Stimulated activated CD4-positive, alpha-beta T cell treated with anti-CD3 and anti-CD28 coated beads, TNF-alpha, amount 100 ng/mL, for 4 hours (primary cell): Measurements from ENCODE around the gene MTHFD2L.

ENCODE experiments used
- DNase-seq, 3 experiments: peaks; one replicate each; pipeline ENCODE4 v3.0.0-alpha.2; 2020; ENCODE audit warnings: low read depth in 3 of 3

Gene MTHFD2L

GRCh38 chr4:74252933-74253332 is 95.0 kb downstream of the MTHFD2L start:
- no peak for DNase-seq

- DNase-seq = no peak
Observed at GRCh38 chr4:74254386-74254785, 96.5 kb downstream of the MTHFD2L start.

- no peak for DNase-seq
Observed at GRCh38 chr4:74255096-74255495, 97.2 kb downstream of the MTHFD2L start.

GRCh38 chr4:74258963-74259362 is 101.0 kb downstream of the MTHFD2L start:
- DNase-seq = no peak

GRCh38 chr4:74260036-74260435 is 102.1 kb downstream of the MTHFD2L start:
- no peak for DNase-seq

- DNase-seq = no peak
Observed at GRCh38 chr4:74262522-74262921, 104.6 kb downstream of the MTHFD2L start.

- DNase-seq = no peak
Observed at GRCh38 chr4:74263551-74263950, 105.6 kb downstream of the MTHFD2L start.

GRCh38 chr4:74266081-74266480 is 108.2 kb downstream of the MTHFD2L start:
- DNase-seq = no peak

- DNase-seq = no peak
Observed at GRCh38 chr4:74267998-74268606, 110.2 kb downstream of the MTHFD2L start.

GRCh38 chr4:74268643-74269042 is 110.7 kb downstream of the MTHFD2L start:
- DNase-seq = no peak

- DNase-seq = no peak
Observed at GRCh38 chr4:74278490-74278889, 120.6 kb downstream of the MTHFD2L start.

- no peak for DNase-seq
Observed at GRCh38 chr4:74279716-74280115, 121.8 kb downstream of the MTHFD2L start.

- no peak for DNase-seq
Observed at GRCh38 chr4:74282926-74283325, 125.0 kb downstream of the MTHFD2L start.

- DNase-seq = no peak
Observed at GRCh38 chr4:74283614-74284013, 125.7 kb downstream of the MTHFD2L start.

GRCh38 chr4:74284053-74284452 is 126.1 kb downstream of the MTHFD2L start:
- DNase-seq = no peak

GRCh38 chr4:74287164-74287563 is 129.2 kb downstream of the MTHFD2L start:
- DNase-seq = no peak

- no peak for DNase-seq
Observed at GRCh38 chr4:74287791-74288190, 129.9 kb downstream of the MTHFD2L start.

GRCh38 chr4:74291471-74291870 is 133.6 kb downstream of the MTHFD2L start:
- no peak for DNase-seq

GRCh38 chr4:74292111-74292870 is 134.4 kb downstream of the MTHFD2L start:
- no peak for DNase-seq

GRCh38 chr4:74293558-74293957 is 135.6 kb downstream of the MTHFD2L start:
- no peak for DNase-seq

GRCh38 chr4:74294681-74295080 is 136.8 kb downstream of the MTHFD2L start:
- no peak for DNase-seq

GRCh38 chr4:74297539-74297938 is 139.6 kb downstream of the MTHFD2L start:
- no peak for DNase-seq

- no peak for DNase-seq
Observed at GRCh38 chr4:74304095-74304625, 146.2 kb downstream of the MTHFD2L start.
